Fibroblast of mammary gland (primary cell): ENCODE results near the gene DHX57.

Source experiments
- DNase-seq: peaks from one replicate; pipeline ENCODE4 v3.0.0-alpha.2; 2010; ENCODE audit warnings: low read depth
- H3K4me3 ChIP-seq: 2 replicates; pipeline ENCODE4 v1.5.1; 2011; ENCODE audit warnings: low read depth, mild to moderate bottlenecking, low read length, moderate library complexity; ENCODE audit not compliant: control insufficient read depth
- CTCF ChIP-seq: conservative IDR thresholded peaks from 2 replicates; pipeline ENCODE4 v1.5.1; 2011; ENCODE audit warnings: low read depth, low read length, inconsistent platforms; ENCODE audit not compliant: control insufficient read depth, insufficient read depth

DHX57 gene

GRCh38 chr2:38748943-38749804, 126.6 kb downstream of the DHX57 start:
- H3K4me3 ChIP-seq: peak overlapping the region; percentile 99
- no peak for DNase-seq
- no peak for TF ChIP-seq CTCF

DNA sequence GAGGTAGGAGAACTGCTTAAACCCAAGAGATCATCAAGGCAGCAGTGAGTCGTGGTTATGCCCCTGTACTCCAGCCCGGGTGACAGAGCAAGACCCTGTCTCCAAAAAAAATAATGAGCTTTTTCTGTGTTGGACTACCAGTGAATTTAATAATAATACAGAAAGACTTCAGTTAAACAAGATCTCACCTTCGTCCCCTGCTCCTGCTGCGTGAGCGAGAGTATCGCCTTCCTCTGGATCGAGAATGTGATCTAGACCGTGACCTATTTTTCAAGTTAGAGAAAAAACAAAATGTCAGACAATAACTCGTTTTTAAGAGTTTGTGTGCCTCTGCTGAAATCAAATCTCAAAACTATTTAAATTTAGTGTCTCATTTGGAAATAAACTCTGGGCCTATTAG, 127.3 kb downstream of the DHX57 start:
- no peak overlapping the region for H3K4me3 ChIP-seq
- DNase-seq: no peak
- TF ChIP-seq CTCF: no peak

DNA sequence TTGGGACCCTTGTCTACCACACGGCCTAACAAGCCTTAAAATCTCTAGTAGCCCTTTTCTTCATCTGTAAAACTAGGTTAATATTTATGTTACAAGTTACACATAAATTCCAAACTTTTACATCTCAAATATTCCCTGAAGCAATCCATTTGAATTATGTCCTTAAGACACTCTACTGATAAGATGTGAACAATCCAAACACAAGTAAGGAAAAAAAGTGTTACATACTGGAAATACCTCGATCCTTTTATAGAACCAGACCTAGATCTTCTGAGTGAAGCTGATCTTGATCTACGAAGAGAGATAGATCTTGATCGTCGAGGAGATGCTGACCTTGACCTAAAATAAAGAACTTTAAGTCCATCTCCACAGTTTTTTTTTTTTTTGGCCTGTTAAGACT, 127.9 kb downstream of the DHX57 start:
- no peak for TF ChIP-seq CTCF
- no peak overlapping the region for H3K4me3 ChIP-seq
- DNase-seq: no peak
